GM13977 (cell line): ENCODE data around the gene VDR.
A peak's percentile ranks its signal among the peaks of the same experiment; 100 is the strongest.

Experiments
- DNase-seq: peaks from one replicate; pipeline ENCODE4 v3.0.0; 2012; ENCODE audit warnings: low spot score
- CTCF ChIP-seq: IDR thresholded peaks from 2 replicates; pipeline ENCODE4 v1.5.1; 2012; ENCODE audit warnings: mild to moderate bottlenecking, control low read depth; ENCODE audit not compliant: insufficient read depth; ENCODE audit errors: extremely low read depth, missing control alignments
- in situ Hi-C: fragments of 300-500 bp; cut with MboI; formaldehyde crosslinking; loops from one replicate; pipeline ENCODE4 v1.12.0; 2022; ENCODE audit warnings: low sequenced_read_pairs, low pct_unique_long_range_greater_than_20kb, mixed read lengths, inconsistent platforms; ENCODE audit not compliant: unreplicated experiment

Gene VDR

DNA sequence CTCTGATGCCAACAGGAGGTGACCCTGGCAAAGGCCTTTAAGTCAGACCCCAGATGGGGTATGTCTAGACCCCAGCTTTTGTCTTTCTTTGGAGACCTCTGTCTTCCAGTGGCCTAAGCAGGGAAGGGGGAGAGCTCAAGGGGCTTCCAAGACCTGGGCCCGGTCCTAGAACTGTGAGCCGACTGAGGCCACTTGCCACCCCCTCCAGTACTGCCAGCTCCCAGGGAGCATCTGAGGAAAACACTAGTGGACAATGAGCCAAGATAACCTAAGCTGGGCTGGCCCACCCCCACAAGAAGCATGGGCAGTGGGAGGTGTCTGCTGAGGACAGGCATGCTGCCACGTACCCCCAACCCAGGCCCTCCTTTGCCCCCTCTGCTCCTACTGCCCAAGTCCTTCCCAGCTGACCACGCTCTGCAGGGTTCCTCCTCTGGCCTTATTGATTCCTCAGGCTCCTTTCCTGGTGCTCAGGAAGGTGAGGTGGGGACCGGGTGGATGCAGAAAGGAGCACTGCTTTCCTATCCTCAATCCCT is 21.1 kb downstream of the VDR start:
- no peak for DNase-seq

DNA sequence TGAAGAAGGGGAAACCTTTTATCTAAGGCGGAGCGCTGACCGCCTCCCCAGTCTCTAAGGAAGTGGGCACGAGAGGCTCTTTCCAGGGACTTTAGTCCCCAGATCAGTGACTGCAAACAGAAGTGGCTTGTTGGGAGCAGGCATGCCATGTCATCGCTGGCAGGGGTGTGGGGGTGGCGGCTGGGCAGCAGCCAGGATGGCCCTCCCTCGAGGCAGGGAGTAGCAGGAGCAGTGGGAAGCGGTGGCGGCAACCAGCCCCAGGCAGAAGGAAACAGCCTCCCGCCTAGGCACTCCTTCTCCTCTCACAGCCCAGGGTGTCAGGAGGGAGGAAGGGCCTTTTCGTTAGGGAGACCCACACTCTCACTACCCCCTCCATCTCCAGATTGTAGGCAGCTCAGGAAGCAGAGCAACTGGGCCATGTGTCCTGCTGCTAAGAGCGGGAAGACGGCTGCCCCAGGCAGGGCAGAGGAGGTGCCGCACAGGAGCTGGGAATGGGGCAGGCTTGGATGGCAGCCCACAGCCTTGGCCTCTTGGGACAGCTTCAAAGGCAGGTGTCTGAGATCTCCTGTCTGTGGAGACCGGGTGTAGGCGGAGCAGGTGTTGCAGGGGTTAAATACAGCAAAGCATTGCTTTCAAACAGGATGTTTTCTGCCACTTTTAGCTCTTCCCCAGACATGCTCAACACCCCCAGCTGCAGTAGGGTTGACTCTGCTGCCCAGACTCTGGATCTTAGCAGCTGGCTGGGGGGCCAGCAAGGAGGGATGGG is 21.8 kb downstream of the VDR start:
- peak; percentile 56 for DNase-seq
- in situ Hi-C loops: no loop called here
- no peak for TF ChIP-seq CTCF

More for the DNA sequence above, 21.1 kb downstream of the VDR start:
- no peak for TF ChIP-seq CTCF
- in situ Hi-C loops: no loop called here

GRCh38 chr12:47881826-47882427 is 22.9 kb downstream of the VDR start:
- in situ Hi-C loops: no loop called here
- DNase-seq: no peak
- TF ChIP-seq CTCF: no peak

- no peak for DNase-seq
- TF ChIP-seq CTCF: no peak
- in situ Hi-C loops: no loop called here
Observed at GRCh38 chr12:47881051-47881450, 23.7 kb downstream of the VDR start.

GRCh38 chr12:47878918-47879481 is 25.8 kb downstream of the VDR start:
- TF ChIP-seq CTCF: no peak
- DNase-seq: no peak
- in situ Hi-C loops: no loop called here

- in situ Hi-C loops: no loop called here
- TF ChIP-seq CTCF: no peak
- DNase-seq: no peak
Observed at GRCh38 chr12:47878293-47878917, 26.4 kb downstream of the VDR start.
